IMR-90 (cell line): Measurements from ENCODE around the gene TCEA2. TPM values are rescaled to one million over a fixed set of nuclear protein-coding genes. Genes with fewer than 3 reads are reported as not detected.

Experiments used
- ATAC-seq: fragments of 200-7000 bp; cut with Tn5 transposase; 2 replicates; pipeline ENCODE4 v1.9.1; 2020; ENCODE audit warnings: low read depth, mild to moderate bottlenecking, moderate library complexity
- BruUV-seq: library from RNA; stranded (reverse); fragments of 400-500 nt; replicated peaks from 2 replicates; lab custom pipeline; 2021; lab: Mats Ljungman, UMichigan
- CTCF ChIA-PET: fragments of 300-600 bp; formaldehyde crosslinking; extraction: SDS; loops from one replicate; lab custom pipeline; 2021; ENCODE audit warnings: antibody characterized with exemption; lab: Yijun Ruan, JAX
- POLR2A ChIA-PET: fragments of 300-600 bp; sonication (Branson Sonifier 250); formaldehyde crosslinking; loops from one replicate; lab custom pipeline; 2022; ENCODE audit warnings: antibody characterized with exemption; ENCODE audit not compliant: unreplicated experiment; lab: Charles Lee
- DNase-seq: peaks from one replicate; pipeline ENCODE4 v3.0.0; 2013
- H2AFZ ChIP-seq: replicated peaks from 2 replicates; pipeline ENCODE3; 2013; ENCODE audit warnings: low read length, mild to moderate bottlenecking; ENCODE audit not compliant: poor library complexity
- H2AK5ac ChIP-seq: 2 replicates; pipeline ENCODE4 v1.6.1; 2013; ENCODE audit warnings: low read depth, low read length, inconsistent platforms
- H2AK9ac ChIP-seq: replicated peaks from 2 replicates; pipeline ENCODE3; 2013; ENCODE audit warnings: mild to moderate bottlenecking, low read depth, low read length, moderate library complexity; ENCODE audit not compliant: poor library complexity
- H2BK120ac ChIP-seq: 2 replicates; pipeline ENCODE4 v1.6.1; 2013; ENCODE audit warnings: low read depth, low read length, inconsistent platforms
- H2BK15ac ChIP-seq: 3 replicates; pipeline ENCODE4 v1.6.1; 2013; ENCODE audit warnings: low read depth, low read length, inconsistent platforms
- H2BK20ac ChIP-seq: 2 replicates; pipeline ENCODE4 v1.6.1; 2013; ENCODE audit warnings: low read depth, mild to moderate bottlenecking, inconsistent platforms, low read length, moderate library complexity
- H2BK5ac ChIP-seq: 2 replicates; pipeline ENCODE4 v1.6.1; 2013; ENCODE audit warnings: mild to moderate bottlenecking, low read depth, low read length, inconsistent platforms; ENCODE audit not compliant: poor library complexity, severe bottlenecking
- H3K14ac ChIP-seq: replicated peaks from 2 replicates; pipeline ENCODE4 v1.6.1; 2013; ENCODE audit warnings: low read depth, low read length, inconsistent platforms
- H3K18ac ChIP-seq: 2 replicates; pipeline ENCODE4 v1.6.1; 2013; ENCODE audit warnings: low read depth, low read length, control low read depth
- H3K23ac ChIP-seq: 2 replicates; pipeline ENCODE4 v1.6.1; 2013; ENCODE audit warnings: low read depth, low read length, inconsistent platforms
- H3K27ac ChIP-seq: 2 replicates; pipeline ENCODE4 v1.5.1; 2013; ENCODE audit warnings: mild to moderate bottlenecking, control low read depth, low read length; ENCODE audit not compliant: insufficient read depth
- H3K27me3 ChIP-seq: 2 replicates; pipeline ENCODE4 v1.6.1; 2013; ENCODE audit warnings: low read length; ENCODE audit not compliant: control insufficient read depth, insufficient read depth
- H3K36me3 ChIP-seq: 2 replicates; pipeline ENCODE4 v1.6.1; 2013; ENCODE audit warnings: low read length, mixed read lengths; ENCODE audit not compliant: control insufficient read depth, insufficient read depth
- H3K4ac ChIP-seq: 2 replicates; pipeline ENCODE4 v1.6.1; 2013; ENCODE audit warnings: low read depth, low read length, inconsistent platforms
- H3K4me1 ChIP-seq: 2 replicates; pipeline ENCODE4 v1.6.1; 2013; ENCODE audit warnings: low read length, mixed read lengths; ENCODE audit not compliant: control insufficient read depth, insufficient read depth
- H3K4me2 ChIP-seq: 2 replicates; pipeline ENCODE4 v1.6.1; 2013; ENCODE audit warnings: low read depth, mild to moderate bottlenecking, control low read depth, low read length, moderate library complexity
- H3K4me3 ChIP-seq: 2 replicates; pipeline ENCODE4 v1.5.1; 2013; ENCODE audit warnings: low read depth, mild to moderate bottlenecking, control low read depth, low read length, moderate library complexity; ENCODE audit not compliant: insufficient read depth
- H3K56ac ChIP-seq: 2 replicates; pipeline ENCODE4 v1.6.1; 2013; ENCODE audit warnings: low read length, inconsistent platforms; ENCODE audit not compliant: insufficient read depth; ENCODE audit errors: extremely low read depth
- H3K79me1 ChIP-seq, 2 experiments: 2 replicates each; pipeline ENCODE4 v1.6.1; 2013; ENCODE audit warnings: low read length in 2 of 2, inconsistent platforms in 1 of 2, low read depth in 1 of 2
- H3K9ac ChIP-seq: 2 replicates; pipeline ENCODE4 v1.6.1; 2013; ENCODE audit warnings: low read depth, low read length, control low read depth
- H3K9me1 ChIP-seq: 2 replicates; pipeline ENCODE4 v1.6.1; 2013; ENCODE audit warnings: low read length, inconsistent platforms; ENCODE audit not compliant: insufficient read depth
- H3K9me3 ChIP-seq: 2 replicates; pipeline ENCODE4 v1.6.1; 2013; ENCODE audit warnings: low read length; ENCODE audit not compliant: control insufficient read depth, insufficient read depth
- H4K20me1 ChIP-seq: 2 replicates; pipeline ENCODE4 v1.6.1; 2013; ENCODE audit warnings: low read length, inconsistent platforms; ENCODE audit not compliant: insufficient read depth
- H4K5ac ChIP-seq: 2 replicates; pipeline ENCODE4 v1.6.1; 2013; ENCODE audit warnings: mild to moderate bottlenecking, low read depth, low read length, control low read depth
- H4K8ac ChIP-seq, 2 experiments: 2 replicates each; pipeline ENCODE4 v1.6.1; 2013; ENCODE audit warnings: low read depth in 2 of 2, low read length in 2 of 2, control low read depth in 1 of 2, inconsistent platforms in 1 of 2
- H4K91ac ChIP-seq: 2 replicates; pipeline ENCODE4 v1.6.1; 2013; ENCODE audit warnings: low read depth, low read length, inconsistent platforms; ENCODE audit not compliant: insufficient read depth
- BHLHE40 ChIP-seq: fragments of 150-350 bp; IDR thresholded peaks from 2 replicates; pipeline ENCODE4 v1.6.1; 2016; ENCODE audit warnings: mild to moderate bottlenecking, low read depth, low read length
- CEBPB ChIP-seq: IDR thresholded peaks from 2 replicates; pipeline ENCODE4 v1.6.1; 2012; ENCODE audit warnings: low read depth, low read length, improper control_type of control experiment
- CHD1 ChIP-seq: IDR thresholded peaks from 2 replicates; pipeline ENCODE4 v1.6.1; 2012; ENCODE audit warnings: low read depth, low read length, improper control_type of control experiment
- CTCF ChIP-seq: conservative IDR thresholded peaks from 2 replicates; pipeline ENCODE4 v1.5.1; 2012; ENCODE audit warnings: mild to moderate bottlenecking, low read depth, low read length, improper control_type of control experiment
- FOS ChIP-seq: fragments of 150-350 bp; IDR thresholded peaks from 2 replicates; pipeline ENCODE4 v1.6.1; 2016; ENCODE audit warnings: low read depth, low read length
- MAFK ChIP-seq: IDR thresholded peaks from 2 replicates; pipeline ENCODE4 v1.6.1; 2012; ENCODE audit warnings: low read depth, low read length, improper control_type of control experiment
- MAZ ChIP-seq: IDR thresholded peaks from 2 replicates; pipeline ENCODE4 v1.6.1; 2012; ENCODE audit warnings: low read depth, mild to moderate bottlenecking, low read length, improper control_type of control experiment, moderate library complexity, borderline replicate concordance
- MXI1 ChIP-seq: IDR thresholded peaks from 2 replicates; pipeline ENCODE4 v1.6.1; 2012; ENCODE audit warnings: low read depth, mild to moderate bottlenecking, low read length, moderate library complexity, borderline replicate concordance
- RCOR1 ChIP-seq: IDR thresholded peaks from 2 replicates; pipeline ENCODE4 v1.6.1; 2012; ENCODE audit warnings: mild to moderate bottlenecking, low read length, improper control_type of control experiment; ENCODE audit not compliant: insufficient replicate concordance
- SMC3 ChIP-seq: fragments of 150-350 bp; IDR thresholded peaks from 2 replicates; pipeline ENCODE4 v1.6.1; 2016; ENCODE audit warnings: low read depth, mild to moderate bottlenecking, antibody characterized with exemption, low read length, moderate library complexity
- USF2 ChIP-seq: fragments of 150-350 bp; IDR thresholded peaks from 2 replicates; pipeline ENCODE4 v1.6.1; 2017; ENCODE audit warnings: mild to moderate bottlenecking, antibody characterized with exemption, low read length, low read depth
- WGBS, 2 experiments: methylation state at CpG; one replicate each; pipeline versions ENCODE4 v1.1.5 to v1.1.7; 2013; ENCODE audit warnings: missing lambda C conversion rate in 2 of 2; ENCODE audit not compliant: insufficient read length in 1 of 2; ENCODE audit errors: extremely low coverage in 2 of 2; 5-methylcytosine and 5-hydroxymethylcytosine counted together
- dilution Hi-C: fragments of 300-500 bp; cut with HindIII; formaldehyde crosslinking; loops from one replicate; pipeline ENCODE4 v1.14.3; 2018; ENCODE audit warnings: low sequenced_read_pairs; ENCODE audit not compliant: unreplicated experiment
- in situ Hi-C: fragments of 300-500 bp; cut with MboI; formaldehyde crosslinking; loops from 3 replicates; pipeline ENCODE4 v1.14.3; 2019; ENCODE audit warnings: low sequenced_read_pairs, inconsistent platforms, mixed read lengths
- intact Hi-C: fragments of 100-400 bp; cut with micrococcal nuclease; formaldehyde crosslinking; loops from 2 replicates; pipeline ENCODE4 v1.10.0; 2022
- polyA plus RNA-seq, 3 experiments: library from polyadenylated mRNA; depleted of rRNA; stranded (reverse); fragments of >200 nt; gene quantifications; 2 replicates each; pipeline ENCODE4 v1.2.3, GENCODE V29; 2012; ENCODE audit warnings: low replicate concordance in 1 of 3
- total RNA-seq: library from RNA; depleted of rRNA; stranded (reverse); fragments of >200 nt; gene quantifications from 2 replicates; pipeline ENCODE4 v1.2.3, GENCODE V29; 2012
- TF ChIP-seq, protein P1 (sequence below): fragments of 150-350 bp; IDR thresholded peaks from 2 replicates; pipeline ENCODE4 v1.6.1; 2016; ENCODE audit warnings: low read depth, mild to moderate bottlenecking, low read length, moderate library complexity, borderline replicate concordance

The TCEA2 gene
- total and polyA plus RNA-seq, 2 of the 4 experiments (the other 2 are of a cell fraction) = 9.3 to 30.0 TPM

- TF ChIP-seq SMC3 = no peak
Measured at GRCh38 chr20:64037498-64038213, 25.3 kb upstream of the TCEA2 start (continued).

- no peak overlapping the region for H3K18ac ChIP-seq
- H4K5ac ChIP-seq = no peak overlapping the region
- no peak overlapping the region for H3K14ac ChIP-seq
- H3K23ac ChIP-seq = no peak overlapping the region
- 0% methylated on average over 3 of the region's 30 CpGs; no CpG with 5 or more reads in 1 of the 2 experiments for WGBS, 2 experiments
- H3K27me3 ChIP-seq = peaks cover 44% of the 10 kb centered on the region
- no peak overlapping the region for H3K9ac ChIP-seq
- H2BK120ac ChIP-seq = no peak overlapping the region
- no peak overlapping the region for H4K8ac ChIP-seq
- H3K4me2 ChIP-seq = no peak overlapping the region
- no peak overlapping the region for H2BK5ac ChIP-seq
- no peaks in the 10 kb centered on the region for H3K9me3 ChIP-seq
- no peaks in the 10 kb centered on the region for H3K9me1 ChIP-seq
- POLR2A ChIA-PET = no interaction called here
- peak overlapping the region; percentile 26 for H2AK9ac ChIP-seq
- no peak overlapping the region for H4K91ac ChIP-seq
- H3K79me1 ChIP-seq = no peaks in the 10 kb centered on the region
- peaks cover 5% of the 10 kb centered on the region; the same call in 1 of the 2 replicates for H3K36me3 ChIP-seq
- ATAC-seq = peak; percentile 2; the same call in 1 of the 2 replicates
- no peak overlapping the region for H3K27ac ChIP-seq
- intact Hi-C loops (loop anchor here (2.0 kb wide), 1 partner anchor 19 kb away; no protein-coding TSS in a partner anchor), in situ Hi-C loops (no loop called here), dilution Hi-C loops (no loop called here)
- no peak overlapping the region for H2BK20ac ChIP-seq
- DNase-seq = no peak
- H3K4me1 ChIP-seq = peaks cover 5% of the 10 kb centered on the region; the same call in 1 of the 2 replicates
- peak overlapping the region; percentile 91 for H2AFZ ChIP-seq
- no peak overlapping the region for H3K56ac ChIP-seq
- no peak overlapping the region for H3K4me3 ChIP-seq
- BruUV-seq = no TSS peak
- no peak overlapping the region for H2AK5ac ChIP-seq
- no peak overlapping the region for H2BK15ac ChIP-seq
- CTCF ChIA-PET = interaction anchor here (0.8 to 1.9 kb wide), 5 partner anchors 10 to 500 kb away, joined by 3 to 8 read pairs (median 3); partner anchors contain the start of gene PTK6
- peaks cover 5% of the 10 kb centered on the region; the same call in 1 of the 2 replicates for H4K20me1 ChIP-seq
- H3K4ac ChIP-seq = no peak overlapping the region
- TF ChIP-seq MAZ (no peak), RCOR1 (no peak), SMC3 (no peak), MXI1 (no peak), MAFK (no peak), USF2 (no peak), CTCF (no peak), CHD1 (no peak), BHLHE40 (no peak), CEBPB (no peak), FOS (no peak)
- TF ChIP-seq, protein P1, sequence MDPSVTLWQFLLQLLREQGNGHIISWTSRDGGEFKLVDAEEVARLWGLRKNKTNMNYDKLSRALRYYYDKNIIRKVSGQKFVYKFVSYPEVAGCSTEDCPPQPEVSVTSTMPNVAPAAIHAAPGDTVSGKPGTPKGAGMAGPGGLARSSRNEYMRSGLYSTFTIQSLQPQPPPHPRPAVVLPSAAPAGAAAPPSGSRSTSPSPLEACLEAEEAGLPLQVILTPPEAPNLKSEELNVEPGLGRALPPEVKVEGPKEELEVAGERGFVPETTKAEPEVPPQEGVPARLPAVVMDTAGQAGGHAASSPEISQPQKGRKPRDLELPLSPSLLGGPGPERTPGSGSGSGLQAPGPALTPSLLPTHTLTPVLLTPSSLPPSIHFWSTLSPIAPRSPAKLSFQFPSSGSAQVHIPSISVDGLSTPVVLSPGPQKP = no peak
Measured at GRCh38 chr20:64038224-64038564, 24.8 kb upstream of the TCEA2 start.
